GM12874 (cell line): ENCODE measurements around the gene GNB5.

ENCODE experiments used
- CTCF ChIP-seq: IDR thresholded peaks from 2 replicates; pipeline ENCODE4 v1.5.1; 2011; ENCODE audit warnings: low read depth, mild to moderate bottlenecking, control low read depth, low read length, moderate library complexity; ENCODE audit not compliant: insufficient read depth

GNB5 gene

GRCh38 chr15:52146261-52146660 is 44.9 kb downstream of the GNB5 start:
- no peak for TF ChIP-seq CTCF

GRCh38 chr15:52144656-52145178 is 46.5 kb downstream of the GNB5 start:
- no peak for TF ChIP-seq CTCF

GRCh38 chr15:52143873-52144272 is 47.3 kb downstream of the GNB5 start:
- no peak for TF ChIP-seq CTCF

GRCh38 chr15:52140646-52141045 is 50.5 kb downstream of the GNB5 start:
- TF ChIP-seq CTCF = no peak

- peak; percentile 82 for TF ChIP-seq CTCF
These were observed 51.4 kb downstream of the GNB5 start for GRCh38 chr15:52139599-52140462.

GRCh38 chr15:52137432-52138357 is 53.5 kb downstream of the GNB5 start:
- no peak for TF ChIP-seq CTCF

- no peak for TF ChIP-seq CTCF
These were observed 54.7 kb downstream of the GNB5 start for GRCh38 chr15:52136442-52136980.
